GM12801 (cell line): Measurements from ENCODE around the gene RACGAP1.

Experiments
- TF ChIP-seq, protein P1 (sequence below): IDR thresholded peaks from one replicate; pipeline ENCODE4 v1.5.1; 2011; ENCODE audit warnings: control low read depth; ENCODE audit not compliant: insufficient read length; ENCODE audit errors: extremely low read depth

RACGAP1 gene

DNA sequence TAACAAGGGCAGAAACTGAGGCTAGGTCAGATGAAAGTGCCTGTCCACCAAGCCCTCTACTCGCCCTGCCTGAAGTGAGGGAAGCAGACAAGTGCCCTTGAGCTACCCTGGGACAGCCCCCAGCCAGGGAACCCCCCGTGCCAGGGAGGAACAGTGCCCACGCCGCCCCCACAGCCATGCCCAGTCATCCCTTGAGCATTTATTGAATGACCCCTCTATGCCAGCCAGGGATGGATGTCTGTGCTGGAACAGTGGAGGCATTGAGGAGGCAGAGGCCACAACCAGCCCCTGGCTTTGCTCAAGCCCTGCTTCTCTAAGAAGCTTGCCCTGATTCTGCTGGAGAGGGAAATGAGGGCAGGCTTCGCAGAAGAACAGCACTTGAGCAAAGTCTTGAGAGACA is 56.3 kb downstream of the RACGAP1 start:
- TF ChIP-seq, protein P1, sequence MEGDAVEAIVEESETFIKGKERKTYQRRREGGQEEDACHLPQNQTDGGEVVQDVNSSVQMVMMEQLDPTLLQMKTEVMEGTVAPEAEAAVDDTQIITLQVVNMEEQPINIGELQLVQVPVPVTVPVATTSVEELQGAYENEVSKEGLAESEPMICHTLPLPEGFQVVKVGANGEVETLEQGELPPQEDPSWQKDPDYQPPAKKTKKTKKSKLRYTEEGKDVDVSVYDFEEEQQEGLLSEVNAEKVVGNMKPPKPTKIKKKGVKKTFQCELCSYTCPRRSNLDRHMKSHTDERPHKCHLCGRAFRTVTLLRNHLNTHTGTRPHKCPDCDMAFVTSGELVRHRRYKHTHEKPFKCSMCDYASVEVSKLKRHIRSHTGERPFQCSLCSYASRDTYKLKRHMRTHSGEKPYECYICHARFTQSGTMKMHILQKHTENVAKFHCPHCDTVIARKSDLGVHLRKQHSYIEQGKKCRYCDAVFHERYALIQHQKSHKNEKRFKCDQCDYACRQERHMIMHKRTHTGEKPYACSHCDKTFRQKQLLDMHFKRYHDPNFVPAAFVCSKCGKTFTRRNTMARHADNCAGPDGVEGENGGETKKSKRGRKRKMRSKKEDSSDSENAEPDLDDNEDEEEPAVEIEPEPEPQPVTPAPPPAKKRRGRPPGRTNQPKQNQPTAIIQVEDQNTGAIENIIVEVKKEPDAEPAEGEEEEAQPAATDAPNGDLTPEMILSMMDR, result no peak

DNA sequence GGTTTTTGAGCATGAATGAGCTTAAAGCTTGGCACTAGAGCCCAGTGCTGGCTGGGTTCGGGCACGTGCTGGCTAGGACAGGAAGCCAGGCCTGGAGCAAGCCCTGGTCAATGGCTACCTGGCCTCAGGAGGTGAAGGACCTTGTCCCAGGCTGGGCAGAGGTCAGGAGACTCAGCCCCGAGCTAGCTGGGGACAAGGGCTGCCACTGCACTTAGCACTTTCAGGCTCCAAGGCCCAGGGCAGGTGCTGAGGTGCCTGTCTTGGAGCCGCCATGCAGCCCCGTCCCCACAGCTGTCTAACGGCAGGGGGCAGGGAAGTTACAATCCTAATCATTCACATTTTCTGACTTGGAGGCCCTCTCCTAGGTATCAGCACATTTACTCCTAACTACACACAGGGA is 56.8 kb downstream of the RACGAP1 start:
- TF ChIP-seq, protein P1, result no peak

DNA sequence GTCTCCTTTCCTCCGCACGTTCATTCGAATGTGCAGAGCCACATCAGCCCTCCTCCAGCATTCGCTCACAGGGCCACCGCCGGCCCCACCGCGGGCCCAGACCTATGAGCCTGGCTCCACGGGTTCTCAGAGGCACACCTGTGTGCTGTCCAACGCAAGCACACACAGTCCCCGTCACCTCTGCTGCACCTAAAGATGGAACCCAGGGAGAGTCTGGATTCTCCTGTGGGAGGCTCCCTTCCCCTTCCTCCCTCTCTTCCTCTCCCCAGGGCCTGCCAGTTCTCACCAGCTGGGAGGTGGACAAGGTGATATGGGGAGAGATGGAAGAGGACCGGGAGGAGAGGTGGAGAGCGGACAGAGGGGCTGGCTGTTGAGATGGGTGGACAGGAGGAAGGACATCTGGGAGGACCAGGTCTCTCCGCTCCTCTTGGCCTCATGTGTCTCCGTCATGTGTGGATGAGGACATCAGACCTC is 57.5 kb downstream of the RACGAP1 start:
- TF ChIP-seq, protein P1, result no peak

DNA sequence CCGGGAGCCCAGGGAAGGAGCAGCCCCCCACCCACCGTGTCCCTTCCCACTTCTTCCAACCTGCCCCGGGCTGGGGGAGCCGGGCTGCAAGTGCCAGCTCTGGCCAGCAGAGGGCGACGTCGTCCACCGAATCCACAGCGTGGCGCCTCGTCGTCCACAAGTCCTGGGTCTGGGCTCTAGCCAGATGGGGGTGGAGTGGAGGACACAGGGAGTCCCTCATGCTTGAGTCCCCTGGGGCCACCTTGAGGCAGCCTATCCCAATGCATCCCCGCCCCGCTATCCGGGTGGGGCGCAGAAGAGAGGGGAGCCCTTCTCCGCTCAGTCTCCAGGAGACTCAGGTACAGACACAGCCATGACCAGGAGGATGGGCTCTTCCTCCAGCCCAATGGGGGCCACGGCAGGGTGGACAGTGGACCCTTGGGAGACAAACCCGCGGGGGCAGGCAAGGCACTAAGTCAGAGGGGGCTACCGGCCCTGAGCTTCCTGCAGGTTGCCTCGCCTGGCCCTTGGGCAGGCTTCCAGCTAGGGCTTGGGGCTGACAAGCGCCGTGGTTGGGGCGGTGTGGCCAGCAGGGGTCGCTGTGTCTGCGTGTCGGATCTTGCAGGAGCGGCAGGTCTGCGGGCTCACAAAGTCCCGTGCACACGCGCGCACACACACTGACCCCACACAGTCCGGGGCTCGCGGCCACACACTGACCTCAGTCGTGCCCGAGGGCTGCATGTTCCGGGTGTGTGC is 58.1 kb downstream of the RACGAP1 start:
- TF ChIP-seq, protein P1, result no peak

DNA sequence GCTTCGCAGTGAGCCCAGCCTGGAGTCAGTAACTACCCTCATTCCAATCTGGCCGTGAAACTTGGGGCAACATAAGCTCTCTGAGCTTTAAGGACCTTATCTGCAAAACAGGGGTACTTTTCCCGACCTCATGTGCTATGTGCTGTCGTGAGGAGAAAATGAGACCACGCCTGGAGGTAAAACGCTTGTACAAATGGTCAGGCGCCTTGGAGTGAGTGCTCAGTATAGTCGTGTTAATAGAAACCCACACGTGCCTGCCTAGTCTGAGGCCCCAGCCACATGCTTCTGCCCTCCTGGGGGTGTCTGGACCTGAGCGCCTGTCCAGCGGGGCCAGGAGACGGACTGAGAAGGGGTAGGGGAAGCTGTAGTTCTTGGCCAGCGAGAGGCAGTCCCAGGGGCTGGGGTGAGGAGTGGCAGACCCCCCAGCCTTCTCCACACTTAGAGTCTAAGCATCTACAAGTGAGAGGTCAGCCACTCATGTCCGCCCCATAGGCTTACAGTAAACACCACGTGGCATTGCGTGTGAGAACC is 58.7 kb downstream of the RACGAP1 start:
- TF ChIP-seq, protein P1, result no peak

DNA sequence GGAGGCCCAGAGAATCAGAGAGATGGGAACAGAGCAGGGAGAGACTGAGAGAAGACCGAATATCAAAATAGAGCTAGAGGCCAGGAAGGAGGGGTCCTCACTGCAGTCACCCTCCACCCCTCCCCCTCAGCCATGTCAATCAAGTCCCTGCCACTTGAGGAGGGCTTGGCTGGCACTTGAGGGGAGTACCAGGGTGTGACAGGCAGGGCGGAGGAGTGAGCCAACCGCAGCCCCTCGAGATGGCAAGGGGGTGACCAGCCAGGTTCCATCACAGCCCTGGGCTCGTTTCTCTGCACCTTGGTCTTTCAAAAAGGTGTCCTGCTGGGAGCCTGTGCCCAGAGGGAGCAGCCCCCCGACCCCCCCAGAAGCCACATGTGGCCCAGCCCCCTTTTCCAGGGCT is 59.5 kb downstream of the RACGAP1 start:
- TF ChIP-seq, protein P1, result no peak

DNA sequence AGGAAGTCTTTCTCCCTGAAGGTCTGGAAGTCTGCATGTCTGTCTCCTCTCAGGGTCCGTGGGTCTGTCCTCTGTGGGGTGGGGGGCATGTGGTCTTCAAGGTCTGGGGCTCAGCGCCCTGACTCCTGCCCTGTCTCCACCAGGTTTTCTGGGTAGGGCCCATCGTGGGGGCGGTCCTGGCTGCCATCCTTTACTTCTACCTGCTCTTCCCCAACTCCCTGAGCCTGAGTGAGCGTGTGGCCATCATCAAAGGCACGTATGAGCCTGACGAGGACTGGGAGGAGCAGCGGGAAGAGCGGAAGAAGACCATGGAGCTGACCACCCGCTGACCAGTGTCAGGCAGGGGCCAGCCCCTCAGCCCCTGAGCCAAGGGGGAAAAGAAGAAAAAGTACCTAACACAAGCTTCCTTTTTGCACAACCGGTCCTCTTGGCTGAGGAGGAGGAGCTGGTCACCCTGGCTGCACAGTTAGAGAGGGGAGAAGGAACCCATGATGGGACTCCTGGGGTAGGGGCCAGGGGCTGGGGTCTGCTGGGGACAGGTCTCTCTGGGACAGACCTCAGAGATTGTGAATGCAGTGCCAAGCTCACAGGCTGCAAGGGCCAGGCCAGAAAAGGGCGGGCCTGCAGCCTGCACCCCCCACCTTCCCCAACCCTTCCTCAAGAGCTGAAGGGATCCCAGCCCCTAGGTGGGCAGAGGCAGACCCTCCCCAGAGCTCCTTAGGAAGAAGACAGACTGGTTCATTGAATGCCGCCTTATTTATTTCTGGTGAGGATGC is 60.3 kb downstream of the RACGAP1 start:
- TF ChIP-seq, protein P1, result no peak
